SU-DHL-6 (cell line): ENCODE results near the gene SLC6A11.

Experiments used
- CTCF ChIP-seq: fragments of 200-600 bp; sonication (generic); IDR thresholded peaks from one replicate; pipeline ENCODE4 v1.5.1; 2017; ENCODE audit warnings: antibody characterized with exemption, mild to moderate bottlenecking, low read length, moderate library complexity; ENCODE audit not compliant: insufficient read depth, poor library complexity, severe bottlenecking
- EZH2phosphoT487 ChIP-seq: fragments of 200-600 bp; sonication (generic), shearing (Covaris generic); conservative IDR thresholded peaks from 2 replicates; pipeline ENCODE4 v1.6.1; 2018; ENCODE audit warnings: mild to moderate bottlenecking, antibody characterized with exemption, low read length, moderate library complexity, mixed read lengths

GRCh38 chr3:10974131-10974530 lies 158.1 kb downstream of the SLC6A11 start:
- no peak for TF ChIP-seq CTCF
- TF ChIP-seq EZH2phosphoT487, result no peak
